H9 (cell line): ENCODE measurements around the gene ARID1A. TPM values are rescaled to one million over a fixed set of nuclear protein-coding genes. Genes with fewer than 3 reads are reported as not detected.

Experiments
- DNase-seq: peaks from one replicate; pipeline ENCODE4 v3.0.0-alpha.2; 2017
- H2AFZ ChIP-seq: one replicate; pipeline ENCODE4 v1.6.1; 2013; ENCODE audit warnings: mild to moderate bottlenecking, low read length, control low read depth, moderate library complexity
- H2AK5ac ChIP-seq: 2 replicates; pipeline ENCODE4 v1.6.1; 2013; ENCODE audit warnings: low read length, control low read depth, mixed read lengths; ENCODE audit not compliant: insufficient read length
- H2BK120ac ChIP-seq: one replicate; pipeline ENCODE4 v1.6.1; 2013; ENCODE audit warnings: low read depth, mild to moderate bottlenecking, low read length, control low read depth, inconsistent platforms; ENCODE audit not compliant: poor library complexity, severe bottlenecking
- H2BK12ac ChIP-seq: 2 replicates; pipeline ENCODE4 v1.6.1; 2013; ENCODE audit warnings: low read length, control low read depth, mixed read lengths, low read depth; ENCODE audit not compliant: insufficient read length
- H2BK15ac ChIP-seq: 2 replicates; pipeline ENCODE4 v1.6.1; 2013; ENCODE audit warnings: low read depth, low read length, control low read depth
- H2BK20ac ChIP-seq: one replicate; pipeline ENCODE4 v1.6.1; 2013; ENCODE audit warnings: low read depth, mild to moderate bottlenecking, low read length, control low read depth, inconsistent platforms; ENCODE audit not compliant: poor library complexity, severe bottlenecking
- H2BK5ac ChIP-seq: 2 replicates; pipeline ENCODE4 v1.6.1; 2013; ENCODE audit warnings: low read length, control low read depth, mixed read lengths; ENCODE audit not compliant: insufficient read length
- H3K14ac ChIP-seq: 2 replicates; pipeline ENCODE4 v1.6.1; 2013; ENCODE audit warnings: low read length, control low read depth; ENCODE audit not compliant: insufficient read depth
- H3K18ac ChIP-seq: 2 replicates; pipeline ENCODE4 v1.6.1; 2013; ENCODE audit warnings: low read depth, mild to moderate bottlenecking, mixed read lengths, low read length, control low read depth; ENCODE audit not compliant: insufficient read length
- H3K23ac ChIP-seq: 2 replicates; pipeline ENCODE4 v1.6.1; 2013; ENCODE audit warnings: low read length, control low read depth, mixed read lengths, low read depth; ENCODE audit not compliant: insufficient read length
- H3K23me2 ChIP-seq: 2 replicates; pipeline ENCODE4 v1.6.1; 2013; ENCODE audit warnings: low read depth, mild to moderate bottlenecking, mixed read lengths, low read length, control low read depth; ENCODE audit not compliant: insufficient read length, poor library complexity, severe bottlenecking
- H3K27ac ChIP-seq: 2 replicates; pipeline ENCODE4 v1.5.1; 2013; ENCODE audit warnings: low read length, control low read depth, mixed read lengths, low read depth; ENCODE audit not compliant: insufficient read length
- H3K27me3 ChIP-seq: 2 replicates; pipeline ENCODE4 v1.6.1; 2013; ENCODE audit warnings: low read length, control low read depth, inconsistent platforms; ENCODE audit not compliant: insufficient read depth
- H3K4ac ChIP-seq: 2 replicates; pipeline ENCODE4 v1.6.1; 2013; ENCODE audit warnings: low read depth, mild to moderate bottlenecking, control low read depth, inconsistent platforms, low read length, moderate library complexity
- H3K4me1 ChIP-seq: 2 replicates; pipeline ENCODE4 v1.6.1; 2013; ENCODE audit warnings: low read length, control low read depth, inconsistent platforms; ENCODE audit not compliant: insufficient read depth
- H3K4me2 ChIP-seq: 2 replicates; pipeline ENCODE4 v1.6.1; 2013; ENCODE audit warnings: low read length, control low read depth, mixed read lengths; ENCODE audit not compliant: insufficient read length, insufficient read depth
- H3K56ac ChIP-seq: 2 replicates; pipeline ENCODE4 v1.6.1; 2013; ENCODE audit warnings: low read depth, mild to moderate bottlenecking, mixed read lengths, low read length, control low read depth; ENCODE audit not compliant: insufficient read length
- H3K79me1 ChIP-seq: 2 replicates; pipeline ENCODE4 v1.6.1; 2013; ENCODE audit warnings: low read depth, mild to moderate bottlenecking, moderate library complexity, low read length, control low read depth, inconsistent platforms; ENCODE audit not compliant: insufficient read depth, poor library complexity, severe bottlenecking
- H3K79me2 ChIP-seq: 2 replicates; pipeline ENCODE4 v1.6.1; 2013; ENCODE audit warnings: low read length, control low read depth, inconsistent platforms; ENCODE audit not compliant: insufficient read depth
- H3K9ac ChIP-seq: 2 replicates; pipeline ENCODE4 v1.6.1; 2013; ENCODE audit warnings: low read length, control low read depth, mixed read lengths; ENCODE audit not compliant: insufficient read length; ENCODE audit errors: extremely low read depth
- H3K9me3 ChIP-seq: one replicate; pipeline ENCODE4 v1.6.1; 2013; ENCODE audit warnings: low read depth, low read length, inconsistent platforms; ENCODE audit not compliant: control insufficient read depth
- H3T11ph ChIP-seq: one replicate; pipeline ENCODE4 v1.6.1; 2013; ENCODE audit warnings: mild to moderate bottlenecking, low read length, control low read depth, inconsistent platforms
- H4K20me1 ChIP-seq: one replicate; pipeline ENCODE4 v1.6.1; 2013; ENCODE audit not compliant: control insufficient read depth, insufficient read length, insufficient read depth
- H4K5ac ChIP-seq: 2 replicates; pipeline ENCODE4 v1.6.1; 2013; ENCODE audit warnings: low read depth, mild to moderate bottlenecking, mixed read lengths, low read length, control low read depth; ENCODE audit not compliant: insufficient read length
- H4K8ac ChIP-seq: replicated peaks from 2 replicates; pipeline ENCODE4 v1.6.1; 2013; ENCODE audit warnings: low read length, control low read depth, mixed read lengths, low read depth; ENCODE audit not compliant: insufficient read length
- H4K91ac ChIP-seq: 2 replicates; pipeline ENCODE4 v1.6.1; 2013; ENCODE audit warnings: low read depth, mild to moderate bottlenecking, moderate library complexity, mixed read lengths, low read length, control low read depth; ENCODE audit not compliant: insufficient read length
- H3K27ac Mint-ChIP-seq, 3 experiments: 2 replicates in 2 of 3; 3 replicates in 1 of 3; pipeline ENCODE4 v1.8.0; 2020 to 2021; ENCODE audit warnings: mixed read lengths in 3 of 3, mild to moderate bottlenecking in 1 of 3, moderate library complexity in 1 of 3
- H3K27me3 Mint-ChIP-seq: 2 replicates; pipeline ENCODE4 v1.8.0; 2021; ENCODE audit warnings: low read depth, mild to moderate bottlenecking, moderate library complexity, mixed read lengths
- H3K36me3 Mint-ChIP-seq, 3 experiments: 2 replicates in 2 of 3; 3 replicates in 1 of 3; pipeline ENCODE4 v1.8.0; 2020 to 2021; ENCODE audit warnings: low read depth in 3 of 3, mixed read lengths in 3 of 3; ENCODE audit not compliant: insufficient read depth in 1 of 3
- H3K4me1 Mint-ChIP-seq, 2 experiments: 2 replicates each; pipeline ENCODE4 v1.8.0; 2020; ENCODE audit warnings: mixed read lengths in 2 of 2
- H3K4me3 Mint-ChIP-seq, 2 experiments: 2 replicates in 1 of 2; 3 replicates in 1 of 2; pipeline ENCODE4 v1.8.0; 2020 to 2021; ENCODE audit warnings: mild to moderate bottlenecking in 2 of 2, mixed read lengths in 2 of 2, moderate library complexity in 1 of 2
- H3K9me3 Mint-ChIP-seq, 2 experiments: 2 replicates in 1 of 2; 3 replicates in 1 of 2; pipeline ENCODE4 v1.8.0; 2020; ENCODE audit warnings: mild to moderate bottlenecking in 2 of 2, mixed read lengths in 2 of 2, moderate library complexity in 1 of 2
- CTCF ChIP-seq: fragments of 200-600 bp; sonication (generic); conservative IDR thresholded peaks from 3 replicates; pipeline ENCODE4 v1.8.0; 2021; ENCODE audit warnings: antibody characterized with exemption, mild to moderate bottlenecking
- WGBS: extraction: QIAGEN DNeasy Blood & Tissue Kit; methylation state at CpG from one replicate; pipeline ENCODE4 v1.1.7; 2013; ENCODE audit warnings: missing lambda C conversion rate, low lambda C conversion rate, mixed read lengths; ENCODE audit not compliant: insufficient read length; ENCODE audit errors: extremely low coverage; 5-methylcytosine and 5-hydroxymethylcytosine counted together
- total RNA-seq: library from RNA; stranded (reverse); gene quantifications from 2 replicates; pipeline ENCODE4 v1.2.1, GENCODE V29; 2021

ARID1A gene
- total RNA-seq, 1 experiment from 2014 or later = 147 TPM

GRCh38 chr1:26728645-26729044 is 32.8 kb downstream of the ARID1A start:
- H3K9me3 Mint-ChIP-seq = no peaks in the 10 kb centered on the region
- no peak for DNase-seq
- no peak overlapping the region for H3K9ac ChIP-seq

More at GRCh38 chr1:26728645-26729044, 32.8 kb downstream of the ARID1A start:
- no peak overlapping the region for H3K14ac ChIP-seq
- no peak overlapping the region for H2BK5ac ChIP-seq
- no peak overlapping the region for H2BK12ac ChIP-seq
- peaks cover 25% of the 10 kb centered on the region; the same call in 1 of the 2 replicates for H3K79me2 ChIP-seq
- H3K4me1 ChIP-seq = peaks cover 12% of the 10 kb centered on the region; the same call in 1 of the 2 replicates
- no peaks in the 10 kb centered on the region for H3K27me3 ChIP-seq
- no peak overlapping the region for H4K8ac ChIP-seq
- H2BK120ac ChIP-seq = no peak overlapping the region
- TF ChIP-seq CTCF = no peak
- no peak overlapping the region for H3K4me2 ChIP-seq
- no peak overlapping the region for H4K91ac ChIP-seq
- no peak overlapping the region for H3T11ph ChIP-seq
- H4K20me1 ChIP-seq = no peaks in the 10 kb centered on the region
- H3K23ac ChIP-seq = no peak overlapping the region
- no peak overlapping the region for H2BK20ac ChIP-seq
- H3K79me1 ChIP-seq = no peaks in the 10 kb centered on the region
- no peak overlapping the region; a peak in 1 of 7 replicates for H3K27ac Mint-ChIP-seq
- H3K4me3 Mint-ChIP-seq = no peak overlapping the region
- no peak overlapping the region for H2AFZ ChIP-seq
- H3K4ac ChIP-seq = no peak overlapping the region
- no peak overlapping the region for H3K27ac ChIP-seq
- WGBS = no CpG with 5 or more reads among the region's 1 CpG
- peaks cover 29 to 48% (median 38%) of the 10 kb centered on the region in 3 experiments; a peak in 6 of 7 replicates for H3K36me3 Mint-ChIP-seq
- no peaks in the 10 kb centered on the region for H3K23me2 ChIP-seq
- no peak overlapping the region for H2AK5ac ChIP-seq
- H3K56ac ChIP-seq = no peak overlapping the region
- no peaks in the 10 kb centered on the region for H3K9me3 ChIP-seq
- H4K5ac ChIP-seq = no peak overlapping the region
- peaks cover 43 to 44% of the 10 kb centered on the region in 2 experiments for H3K4me1 Mint-ChIP-seq
- no peaks in the 10 kb centered on the region for H3K27me3 Mint-ChIP-seq
- H2BK15ac ChIP-seq = no peak overlapping the region
- no peak overlapping the region for H3K18ac ChIP-seq
